Measurements from ENCODE around the gene ANKS1A.

GRCh38 chr6:34867484-34867883, 21.6 kb upstream of the ANKS1A start:
- no peak for TF ChIP-seq CTCF (IDR thresholded peaks at IDR 0.05; ENCODE audit: poor library complexity)
- TF ChIP-seq EZH2phosphoT487 (IDR thresholded peaks at IDR 0.05; ENCODE audit: low read depth, severe bottlenecking, unreplicated experiment): no peak

Measured in hepatocyte (in vitro differentiated cells).